ENCODE results near the gene EDA. TPM values are rescaled to one million over a fixed set of nuclear protein-coding genes. Genes with fewer than 3 reads are reported as not detected.

Gene EDA
- total RNA-seq, 4 donors from 2014 or later, result 2.8 to 11.7 (median 7.1) TPM

DNA sequence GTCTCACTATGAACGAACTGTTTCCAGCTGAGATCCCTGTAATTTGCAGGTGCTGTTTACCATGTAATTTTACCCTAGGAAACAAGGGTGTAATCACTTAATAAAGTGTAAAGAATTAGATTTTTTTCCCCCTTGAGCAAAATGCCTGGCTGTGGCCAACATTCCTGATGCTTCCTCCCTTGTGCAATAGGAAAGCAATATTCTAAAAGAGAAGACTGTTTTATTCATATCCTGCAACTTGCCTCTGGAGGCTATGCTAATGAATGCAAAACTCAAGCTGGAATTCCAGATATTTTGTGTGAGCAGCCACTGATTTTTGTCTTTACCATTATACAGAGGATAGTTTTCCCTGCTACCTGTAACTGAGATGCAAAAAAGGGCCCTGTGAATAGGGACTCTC lies 335.8 kb downstream of the EDA start:
- no peak for TF ChIP-seq POLR2A (IDR thresholded peaks at IDR 0.05)
- TF ChIP-seq, protein P1, sequence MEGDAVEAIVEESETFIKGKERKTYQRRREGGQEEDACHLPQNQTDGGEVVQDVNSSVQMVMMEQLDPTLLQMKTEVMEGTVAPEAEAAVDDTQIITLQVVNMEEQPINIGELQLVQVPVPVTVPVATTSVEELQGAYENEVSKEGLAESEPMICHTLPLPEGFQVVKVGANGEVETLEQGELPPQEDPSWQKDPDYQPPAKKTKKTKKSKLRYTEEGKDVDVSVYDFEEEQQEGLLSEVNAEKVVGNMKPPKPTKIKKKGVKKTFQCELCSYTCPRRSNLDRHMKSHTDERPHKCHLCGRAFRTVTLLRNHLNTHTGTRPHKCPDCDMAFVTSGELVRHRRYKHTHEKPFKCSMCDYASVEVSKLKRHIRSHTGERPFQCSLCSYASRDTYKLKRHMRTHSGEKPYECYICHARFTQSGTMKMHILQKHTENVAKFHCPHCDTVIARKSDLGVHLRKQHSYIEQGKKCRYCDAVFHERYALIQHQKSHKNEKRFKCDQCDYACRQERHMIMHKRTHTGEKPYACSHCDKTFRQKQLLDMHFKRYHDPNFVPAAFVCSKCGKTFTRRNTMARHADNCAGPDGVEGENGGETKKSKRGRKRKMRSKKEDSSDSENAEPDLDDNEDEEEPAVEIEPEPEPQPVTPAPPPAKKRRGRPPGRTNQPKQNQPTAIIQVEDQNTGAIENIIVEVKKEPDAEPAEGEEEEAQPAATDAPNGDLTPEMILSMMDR (IDR thresholded peaks at IDR 0.05), result no peak
- TF ChIP-seq POLR2AphosphoS5 (IDR thresholded peaks at IDR 0.05), result no peak
- TF ChIP-seq EP300 (IDR thresholded peaks at IDR 0.05), result no peak
- Histone ChIP-seq H3K36me3 (no peaks in the 10 kb centered on the region), H3K27me3 (no peaks in the 10 kb centered on the region), H3K27ac (no peak overlapping the region), H3K4me1 (no peaks in the 10 kb centered on the region), H3K4me3 (no peak overlapping the region), H3K9me3 (no peaks in the 10 kb centered on the region)
- WGBS, 2 donors (ENCODE audit: low coverage in 1 of 2), result 56 to 89% methylated on average over 1 of the region's 1 CpG
- ATAC-seq, result no peak

DNA sequence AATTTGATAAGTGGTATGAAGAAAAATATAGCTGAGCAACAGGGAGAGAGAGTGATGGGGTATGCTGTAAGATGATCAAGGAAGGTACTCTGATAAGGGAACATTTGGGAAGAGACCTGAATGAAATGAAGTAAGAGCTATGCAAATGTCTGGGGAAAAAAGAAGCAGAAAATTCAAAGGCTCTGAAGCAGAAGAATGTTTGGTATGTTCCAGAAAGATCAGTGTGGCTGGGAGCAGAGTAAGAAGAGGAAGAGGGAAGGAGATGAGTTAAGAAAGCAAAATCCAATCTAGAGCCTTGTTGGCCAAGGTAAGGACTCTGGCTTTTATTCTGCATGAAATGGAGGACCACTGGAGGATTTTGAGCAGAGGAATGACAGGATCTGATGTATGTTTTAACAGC lies 343.8 kb downstream of the EDA start:
- Histone ChIP-seq H3K9me3 (no peaks in the 10 kb centered on the region), H3K36me3 (no peaks in the 10 kb centered on the region), H3K27me3 (no peaks in the 10 kb centered on the region), H3K4me1 (no peaks in the 10 kb centered on the region), H3K27ac (no peak overlapping the region), H3K4me3 (no peak overlapping the region)
- ATAC-seq, result no peak
- TF ChIP-seq EP300 (IDR thresholded peaks at IDR 0.05) (no peak), POLR2AphosphoS5 (IDR thresholded peaks at IDR 0.05) (no peak), POLR2A (IDR thresholded peaks at IDR 0.05) (no peak)
- TF ChIP-seq, protein P1 (IDR thresholded peaks at IDR 0.05), result no peak

- ATAC-seq, result no peak
- 62 to 65% methylated on average over 4 of the region's 4 CpGs for WGBS, 2 donors (ENCODE audit: low coverage in 1 of 2)
- TF ChIP-seq EP300 (IDR thresholded peaks at IDR 0.05), result no peak
- TF ChIP-seq POLR2A (IDR thresholded peaks at IDR 0.05), result no peak
- TF ChIP-seq, protein P1 (IDR thresholded peaks at IDR 0.05), result no peak
- TF ChIP-seq POLR2AphosphoS5 (IDR thresholded peaks at IDR 0.05), result no peak
- Histone ChIP-seq H3K4me3 (no peak overlapping the region), H3K36me3 (no peaks in the 10 kb centered on the region), H3K27me3 (no peaks in the 10 kb centered on the region), H3K9me3 (no peaks in the 10 kb centered on the region), H3K4me1 (no peaks in the 10 kb centered on the region), H3K27ac (no peak overlapping the region)
Observed at GRCh38 chrX:69961365-69962072, 345.6 kb downstream of the EDA start.

GRCh38 chrX:69968950-69969349 lies 353.0 kb downstream of the EDA start:
- H3K27ac ChIP-seq, result no peak overlapping the region
- H3K9me3 ChIP-seq, result no peaks in the 10 kb centered on the region
- no peaks in the 10 kb centered on the region for H3K27me3 ChIP-seq
- H3K4me1 ChIP-seq, result peaks cover 0 to 2% (median 0%) of the 10 kb centered on the region in 3 donors
- TF ChIP-seq, protein P1 (IDR thresholded peaks at IDR 0.05), result no peak
- no peak for TF ChIP-seq POLR2AphosphoS5 (IDR thresholded peaks at IDR 0.05)
- TF ChIP-seq POLR2A (IDR thresholded peaks at IDR 0.05), result no peak
- no peak for TF ChIP-seq EP300 (IDR thresholded peaks at IDR 0.05)
- ATAC-seq, result no peak
- no peak overlapping the region for H3K4me3 ChIP-seq
- WGBS, 2 donors (ENCODE audit: low coverage in 1 of 2), result 36 to 67% methylated on average over 3 to 4 of the region's 4 CpGs
- no peaks in the 10 kb centered on the region for H3K36me3 ChIP-seq

GRCh38 chrX:69969460-69969859 lies 353.5 kb downstream of the EDA start:
- no peak overlapping the region for H3K27ac ChIP-seq
- H3K27me3 ChIP-seq, result no peaks in the 10 kb centered on the region
- no peak for ATAC-seq
- 92 to 100% methylated on average over 1 of the region's 1 CpG for WGBS, 2 donors (ENCODE audit: low coverage in 1 of 2)
- no peaks in the 10 kb centered on the region for H3K9me3 ChIP-seq
- peaks cover 0 to 2% (median 0%) of the 10 kb centered on the region in 3 donors for H3K4me1 ChIP-seq
- H3K4me3 ChIP-seq, result no peak overlapping the region
- no peaks in the 10 kb centered on the region for H3K36me3 ChIP-seq
- TF ChIP-seq, protein P1 (IDR thresholded peaks at IDR 0.05), result no peak
- TF ChIP-seq EP300 (IDR thresholded peaks at IDR 0.05) (no peak), POLR2A (IDR thresholded peaks at IDR 0.05) (no peak), POLR2AphosphoS5 (IDR thresholded peaks at IDR 0.05) (no peak)
